HEK293 (cell line): Measurements from ENCODE around the gene MOGAT3.

Experiments used
- AEBP2 ChIP-seq: fragments of 450-650 bp; formaldehyde crosslinking; IDR thresholded peaks from 2 replicates; pipeline ENCODE4 v1.5.1; 2016; ENCODE audit warnings: missing biosample characterization, missing genetic modification characterization, borderline replicate concordance
- GLI4 ChIP-seq: fragments of 450-650 bp; formaldehyde crosslinking; IDR thresholded peaks from 2 replicates; pipeline ENCODE4 v1.5.1; 2016; ENCODE audit warnings: missing biosample characterization, missing genetic modification characterization
- INSM2 ChIP-seq: fragments of 450-650 bp; formaldehyde crosslinking; IDR thresholded peaks from 2 replicates; pipeline ENCODE4 v1.5.1; 2016; ENCODE audit warnings: missing biosample characterization, missing genetic modification characterization
- MZF1 ChIP-seq: fragments of 450-650 bp; formaldehyde crosslinking; IDR thresholded peaks from 2 replicates; pipeline ENCODE4 v1.5.1; 2017; ENCODE audit warnings: missing biosample characterization, missing genetic modification characterization, borderline replicate concordance
- SP7 ChIP-seq: fragments of 450-650 bp; formaldehyde crosslinking; IDR thresholded peaks from 2 replicates; pipeline ENCODE4 v1.5.1; 2016; ENCODE audit warnings: missing biosample characterization, missing genetic modification characterization
- ZBTB21 ChIP-seq: fragments of 450-650 bp; formaldehyde crosslinking; IDR thresholded peaks from 2 replicates; pipeline ENCODE4 v1.5.1; 2017; ENCODE audit warnings: missing biosample characterization, missing genetic modification characterization
- ZBTB48 ChIP-seq: fragments of 450-650 bp; formaldehyde crosslinking; IDR thresholded peaks from 2 replicates; pipeline ENCODE4 v1.5.1; 2016; ENCODE audit warnings: missing biosample characterization, missing genetic modification characterization
- ZFHX2 ChIP-seq: fragments of 450-650 bp; formaldehyde crosslinking; conservative IDR thresholded peaks from 2 replicates; pipeline ENCODE4 v1.5.1; 2016; ENCODE audit warnings: missing biosample characterization, missing genetic modification characterization
- ZNF114 ChIP-seq: fragments of 450-650 bp; formaldehyde crosslinking; IDR thresholded peaks from 2 replicates; pipeline ENCODE4 v1.5.0; 2017; ENCODE audit warnings: missing biosample characterization, missing genetic modification characterization
- ZNF174 ChIP-seq: fragments of 450-650 bp; formaldehyde crosslinking; IDR thresholded peaks from 2 replicates; pipeline ENCODE4 v1.5.0; 2017; ENCODE audit warnings: missing biosample characterization, mild to moderate bottlenecking, missing genetic modification characterization
- ZNF2 ChIP-seq: fragments of 450-650 bp; formaldehyde crosslinking; IDR thresholded peaks from 2 replicates; pipeline ENCODE4 v1.5.1; 2016; ENCODE audit warnings: missing biosample characterization, missing genetic modification characterization
- ZNF292 ChIP-seq: fragments of 450-650 bp; formaldehyde crosslinking; IDR thresholded peaks from 2 replicates; pipeline ENCODE4 v1.5.1; 2016; ENCODE audit warnings: low read depth, missing biosample characterization, missing genetic modification characterization, borderline replicate concordance
- ZNF362 ChIP-seq: fragments of 450-650 bp; formaldehyde crosslinking; IDR thresholded peaks from 2 replicates; pipeline ENCODE4 v1.5.1; 2016; ENCODE audit warnings: missing biosample characterization, missing genetic modification characterization
- ZNF366 ChIP-seq: fragments of 450-650 bp; formaldehyde crosslinking; conservative IDR thresholded peaks from 2 replicates; pipeline ENCODE4 v1.5.1; 2016; ENCODE audit warnings: missing biosample characterization, missing genetic modification characterization
- ZNF391 ChIP-seq: fragments of 450-650 bp; formaldehyde crosslinking; IDR thresholded peaks from 2 replicates; pipeline ENCODE4 v1.5.1; 2016; ENCODE audit warnings: low read depth, missing biosample characterization, missing genetic modification characterization, borderline replicate concordance
- ZNF416 ChIP-seq: fragments of 450-650 bp; formaldehyde crosslinking; IDR thresholded peaks from 2 replicates; pipeline ENCODE4 v1.5.1; 2016; ENCODE audit warnings: missing biosample characterization, missing genetic modification characterization
- ZNF513 ChIP-seq: fragments of 450-650 bp; IDR thresholded peaks from 2 replicates; pipeline ENCODE4 v1.5.1; 2018; ENCODE audit warnings: missing biosample characterization, missing genetic modification characterization
- ZNF518A ChIP-seq: fragments of 450-650 bp; formaldehyde crosslinking; conservative IDR thresholded peaks from 2 replicates; pipeline ENCODE4 v1.5.1; 2016; ENCODE audit warnings: low read depth, missing biosample characterization, missing genetic modification characterization
- ZNF530 ChIP-seq: fragments of 450-650 bp; formaldehyde crosslinking; IDR thresholded peaks from 2 replicates; pipeline ENCODE4 v1.5.1; 2016; ENCODE audit warnings: low read depth, missing biosample characterization, missing genetic modification characterization
- ZNF580 ChIP-seq: fragments of 450-650 bp; formaldehyde crosslinking; IDR thresholded peaks from 2 replicates; pipeline ENCODE4 v1.5.1; 2016; ENCODE audit warnings: missing biosample characterization, missing genetic modification characterization
- ZNF623 ChIP-seq: fragments of 450-650 bp; formaldehyde crosslinking; IDR thresholded peaks from 2 replicates; pipeline ENCODE4 v1.5.1; 2016; ENCODE audit warnings: missing biosample characterization, missing genetic modification characterization
- ZNF660 ChIP-seq: fragments of 450-650 bp; IDR thresholded peaks from 2 replicates; pipeline ENCODE4 v1.5.1; 2018; ENCODE audit warnings: missing biosample characterization, mild to moderate bottlenecking, missing genetic modification characterization
- ZNF701 ChIP-seq: fragments of 450-650 bp; formaldehyde crosslinking; IDR thresholded peaks from 2 replicates; pipeline ENCODE4 v1.5.1; 2016; ENCODE audit warnings: missing biosample characterization, missing genetic modification characterization
- ZNF776 ChIP-seq: fragments of 450-650 bp; formaldehyde crosslinking; IDR thresholded peaks from 2 replicates; pipeline ENCODE4 v1.5.0; 2017; ENCODE audit warnings: missing biosample characterization, missing genetic modification characterization, borderline replicate concordance
- ZSCAN18 ChIP-seq: fragments of 450-650 bp; formaldehyde crosslinking; IDR thresholded peaks from 2 replicates; pipeline ENCODE4 v1.5.1; 2016; ENCODE audit warnings: missing biosample characterization, missing genetic modification characterization
- ZXDB ChIP-seq: fragments of 450-650 bp; formaldehyde crosslinking; IDR thresholded peaks from 2 replicates; pipeline ENCODE4 v1.5.1; 2016; ENCODE audit warnings: missing biosample characterization, missing genetic modification characterization

MOGAT3 gene

GRCh38 chr7:101172854-101173751, 27.7 kb downstream of the MOGAT3 start (continued):
- TF ChIP-seq AEBP2 (tag by site-specific recombination) (no peak), SP7 (tag by site-specific recombination) (no peak; the same call in none of the 2 replicates), ZNF701 (no peak), ZNF518A (tag by site-specific recombination) (no peak), ZNF416 (no peak), ZNF114 (tag by site-specific recombination) (no peak), ZNF580 (tag by site-specific recombination) (no peak), INSM2 (tag by site-specific recombination) (no peak), ZBTB48 (peak; percentile 15; the same call in 1 of the 2 replicates), ZBTB21 (tag by site-specific recombination) (no peak), ZNF513 (no peak), GLI4 (tag by site-specific recombination) (no peak), ZNF292 (no peak), ZNF391 (tag by site-specific recombination) (0 out of 2 replicates have a peak, but pooled peaks have one; percentile 27), ZNF362 (no peak), ZNF366 (tag by site-specific recombination) (peak; percentile 48), ZNF530 (tag by site-specific recombination) (no peak), ZNF2 (no peak; the same call in 1 of the 2 replicates), MZF1 (tag by site-specific recombination) (no peak), ZNF174 (tag by site-specific recombination) (no peak), ZNF623 (tag by site-specific recombination) (0 out of 2 replicates have a peak, but pooled peaks have one; percentile 4), ZSCAN18 (tag by site-specific recombination) (no peak), ZFHX2 (tag by site-specific recombination) (peak; percentile 86), ZNF776 (no peak), ZNF660 (0 out of 2 replicates have a peak, but pooled peaks have one; percentile 44), ZXDB (tag by site-specific recombination) (peak; percentile 82)
